AG09309 (cell line): ENCODE data around the gene NEGR1.

ENCODE experiments used
- DNase-seq: peaks from one replicate; pipeline ENCODE4 v3.0.0-alpha.2; 2010; ENCODE audit warnings: low read depth
- H3K4me3 ChIP-seq: 2 replicates; pipeline ENCODE4 v1.5.1; 2011; ENCODE audit warnings: mild to moderate bottlenecking, low read depth, low read length, moderate library complexity; ENCODE audit not compliant: control insufficient read depth
- CTCF ChIP-seq: IDR thresholded peaks from 2 replicates; pipeline ENCODE4 v1.5.1; 2011; ENCODE audit warnings: mild to moderate bottlenecking, low read depth, low read length, inconsistent platforms; ENCODE audit not compliant: insufficient read depth, control insufficient read depth; ENCODE audit errors: missing control alignments

The NEGR1 gene

GRCh38 chr1:71635568-71635967 lies 646.8 kb downstream of the NEGR1 start:
- no peak for DNase-seq
- TF ChIP-seq CTCF, result no peak
- no peak overlapping the region for H3K4me3 ChIP-seq

DNA sequence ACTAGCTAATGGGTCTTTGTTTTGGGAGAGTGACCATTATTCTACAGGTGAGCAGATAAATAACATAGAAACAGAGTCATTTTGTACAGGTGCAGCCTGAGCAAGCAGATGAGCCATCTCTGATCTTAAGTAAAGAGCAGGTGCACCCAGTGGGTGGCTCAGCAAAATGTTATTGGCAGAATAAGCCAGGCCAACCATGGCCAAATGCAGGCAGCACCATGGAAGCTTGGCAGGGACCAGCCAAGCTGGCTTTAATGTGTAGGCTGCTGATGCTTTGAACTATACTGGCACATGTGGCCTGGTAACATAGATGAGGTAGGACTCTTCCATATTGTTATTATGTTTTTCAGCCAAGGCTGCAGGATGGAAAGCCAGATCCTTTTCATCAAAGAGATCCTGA lies 648.2 kb downstream of the NEGR1 start:
- no peak for DNase-seq
- H3K4me3 ChIP-seq, result no peak overlapping the region
- TF ChIP-seq CTCF, result no peak

GRCh38 chr1:71630073-71630472 lies 652.3 kb downstream of the NEGR1 start:
- no peak for TF ChIP-seq CTCF
- H3K4me3 ChIP-seq, result no peak overlapping the region
- no peak for DNase-seq

DNA sequence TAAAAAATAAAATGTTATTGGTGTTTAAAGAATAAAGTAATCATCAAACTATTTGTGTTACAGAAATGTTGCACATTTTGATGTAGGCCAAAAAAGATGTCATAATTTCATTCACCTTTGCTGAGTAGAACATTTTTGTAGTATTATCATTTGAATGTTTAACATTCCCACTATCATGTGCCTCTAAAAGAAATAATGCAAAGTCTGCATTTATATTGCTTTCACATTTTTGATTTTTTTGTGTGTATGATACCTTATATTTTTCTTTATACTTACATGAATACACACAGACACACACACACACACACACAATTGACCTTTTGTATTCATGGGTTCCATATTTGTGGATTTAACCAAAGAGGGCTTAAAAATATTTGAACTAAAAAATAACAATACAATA lies 657.3 kb downstream of the NEGR1 start:
- no peak for DNase-seq
- H3K4me3 ChIP-seq, result no peak overlapping the region
- TF ChIP-seq CTCF, result no peak

DNA sequence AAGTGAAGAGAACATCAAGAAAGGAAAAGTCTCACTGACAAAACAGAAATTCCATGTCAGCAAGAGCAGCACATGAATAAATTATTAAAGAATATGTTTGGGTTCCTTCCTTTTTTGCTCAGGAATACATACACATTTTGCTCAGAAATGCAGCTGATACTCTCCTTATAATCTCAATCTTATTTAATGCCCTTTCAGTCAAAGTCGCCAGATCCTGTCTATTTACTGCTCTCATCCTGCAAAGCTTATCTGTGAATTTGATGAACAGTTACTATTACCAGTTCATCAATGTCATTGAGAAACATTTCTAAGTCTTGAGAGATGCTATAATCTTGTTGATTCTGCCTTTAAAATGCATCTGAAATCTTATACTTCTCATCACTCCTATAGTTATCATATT lies 658.5 kb downstream of the NEGR1 start:
- no peak for DNase-seq
- TF ChIP-seq CTCF, result no peak
- H3K4me3 ChIP-seq, result no peak overlapping the region

DNA sequence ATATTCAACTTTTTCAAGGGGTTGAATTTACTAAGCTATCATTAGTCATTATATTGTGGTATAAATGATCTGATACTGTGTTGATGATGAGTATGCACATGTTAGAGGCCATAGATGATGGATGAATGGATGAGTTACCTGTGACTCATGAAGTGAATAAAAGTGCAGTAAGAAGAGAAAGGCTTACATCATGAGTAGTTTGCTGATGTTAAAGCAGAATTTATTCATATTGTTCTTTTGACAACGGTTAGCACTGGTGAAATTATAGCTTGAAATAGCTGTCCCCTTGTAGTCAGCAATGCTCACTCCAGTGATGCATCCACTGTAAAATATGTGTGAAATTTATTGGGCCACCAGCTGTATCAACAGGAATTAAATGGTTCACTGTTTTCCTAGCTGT lies 660.6 kb downstream of the NEGR1 start:
- no peak overlapping the region for H3K4me3 ChIP-seq
- peak; percentile 24 for DNase-seq
- no peak for TF ChIP-seq CTCF
